ENCODE measurements around the gene TBC1D5. TPM values are rescaled to one million over a fixed set of nuclear protein-coding genes. Genes with fewer than 3 reads are reported as not detected.

The TBC1D5 gene
- total RNA-seq, 1 donor from 2014 or later, result 55.6 TPM

- no peak for TF ChIP-seq CTCF (IDR thresholded peaks at IDR 0.05; ENCODE audit: unreplicated experiment)
- no peak for DNase-seq (ENCODE audit: low spot score, unreplicated experiment)
- Mint-ChIP-seq H3K36me3 (ENCODE audit: insufficient read depth) (peaks cover 2% of the 10 kb centered on the region), H3K4me1 (ENCODE audit: low read depth) (peaks cover 2% of the 10 kb centered on the region), H3K4me3 (ENCODE audit: low read depth) (no peak overlapping the region), H3K27me3 (no peaks in the 10 kb centered on the region), H3K27ac (no peak overlapping the region), H3K9me3 (ENCODE audit: low read depth) (no peaks in the 10 kb centered on the region)
These were observed 548.3 kb downstream of the TBC1D5 start for GRCh38 chr3:17194116-17194515.

GRCh38 chr3:17192995-17193394, 549.4 kb downstream of the TBC1D5 start:
- Mint-ChIP-seq H3K27ac (no peak overlapping the region), H3K27me3 (no peaks in the 10 kb centered on the region), H3K4me1 (ENCODE audit: low read depth) (peaks cover 2% of the 10 kb centered on the region), H3K4me3 (ENCODE audit: low read depth) (no peak overlapping the region), H3K36me3 (ENCODE audit: insufficient read depth) (no peaks in the 10 kb centered on the region), H3K9me3 (ENCODE audit: low read depth) (no peaks in the 10 kb centered on the region)
- no peak for TF ChIP-seq CTCF (IDR thresholded peaks at IDR 0.05; ENCODE audit: unreplicated experiment)
- no peak for DNase-seq (ENCODE audit: low spot score, unreplicated experiment)

GRCh38 chr3:17190353-17191078, 551.9 kb downstream of the TBC1D5 start:
- Mint-ChIP-seq H3K27ac (no peak overlapping the region), H3K36me3 (ENCODE audit: insufficient read depth) (no peaks in the 10 kb centered on the region), H3K4me3 (ENCODE audit: low read depth) (no peak overlapping the region), H3K4me1 (ENCODE audit: low read depth) (peaks cover 2% of the 10 kb centered on the region), H3K27me3 (no peaks in the 10 kb centered on the region), H3K9me3 (ENCODE audit: low read depth) (no peaks in the 10 kb centered on the region)
- no peak for DNase-seq (ENCODE audit: low spot score, unreplicated experiment)
- no peak for TF ChIP-seq CTCF (IDR thresholded peaks at IDR 0.05; ENCODE audit: unreplicated experiment)

- Mint-ChIP-seq H3K4me3 (ENCODE audit: low read depth) (no peak overlapping the region), H3K27ac (no peak overlapping the region), H3K36me3 (ENCODE audit: insufficient read depth) (peaks cover 4% of the 10 kb centered on the region), H3K27me3 (no peaks in the 10 kb centered on the region), H3K4me1 (ENCODE audit: low read depth) (no peaks in the 10 kb centered on the region), H3K9me3 (ENCODE audit: low read depth) (no peaks in the 10 kb centered on the region)
- no peak for DNase-seq (ENCODE audit: low spot score, unreplicated experiment)
- no peak for TF ChIP-seq CTCF (IDR thresholded peaks at IDR 0.05; ENCODE audit: unreplicated experiment)
These were observed 554.1 kb downstream of the TBC1D5 start for GRCh38 chr3:17188378-17188777.

- DNase-seq (ENCODE audit: low spot score, unreplicated experiment), result no peak
- Mint-ChIP-seq H3K27ac (no peak overlapping the region), H3K27me3 (no peaks in the 10 kb centered on the region), H3K4me1 (ENCODE audit: low read depth) (no peaks in the 10 kb centered on the region), H3K36me3 (ENCODE audit: insufficient read depth) (peaks cover 4% of the 10 kb centered on the region), H3K4me3 (ENCODE audit: low read depth) (no peak overlapping the region), H3K9me3 (ENCODE audit: low read depth) (no peaks in the 10 kb centered on the region)
- no peak for TF ChIP-seq CTCF (IDR thresholded peaks at IDR 0.05; ENCODE audit: unreplicated experiment)
These were observed 554.7 kb downstream of the TBC1D5 start for GRCh38 chr3:17187589-17188184.
